ENCODE measurements around the gene OR11A1.

The OR11A1 gene, protein sequence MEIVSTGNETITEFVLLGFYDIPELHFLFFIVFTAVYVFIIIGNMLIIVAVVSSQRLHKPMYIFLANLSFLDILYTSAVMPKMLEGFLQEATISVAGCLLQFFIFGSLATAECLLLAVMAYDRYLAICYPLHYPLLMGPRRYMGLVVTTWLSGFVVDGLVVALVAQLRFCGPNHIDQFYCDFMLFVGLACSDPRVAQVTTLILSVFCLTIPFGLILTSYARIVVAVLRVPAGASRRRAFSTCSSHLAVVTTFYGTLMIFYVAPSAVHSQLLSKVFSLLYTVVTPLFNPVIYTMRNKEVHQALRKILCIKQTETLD

DNA sequence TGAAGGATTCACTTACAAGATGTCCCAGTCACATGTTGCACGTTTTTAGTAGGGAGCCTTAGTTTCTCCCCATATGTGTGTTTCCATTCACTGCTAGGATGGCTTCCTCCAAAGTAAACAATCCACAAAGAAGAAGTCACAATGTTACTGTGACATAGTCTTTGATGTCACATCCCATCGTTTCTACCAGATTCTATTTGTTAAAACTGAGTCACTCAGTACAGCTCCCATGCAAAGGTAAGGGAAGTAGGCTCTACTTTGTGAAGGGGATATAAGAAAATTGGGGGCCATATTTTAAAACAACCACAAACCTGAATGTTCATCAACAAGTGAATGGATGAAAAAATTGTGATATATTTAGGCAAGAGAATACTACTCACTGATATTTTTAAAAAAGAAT, at the start of gene OR11A1, which contains the start of gene OR2H1:
Gene OR11A1, minus strand, starts transcription at position 101 of the 400 bp plus-strand sequence. CDS start 29,430 bp downstream, outside the sequence.
Gene OR2H1, plus strand, starts transcription at position 185 of the 400 bp plus-strand sequence. CDS start 4,615 bp downstream, outside the sequence.
- TF ChIP-seq, protein P1, sequence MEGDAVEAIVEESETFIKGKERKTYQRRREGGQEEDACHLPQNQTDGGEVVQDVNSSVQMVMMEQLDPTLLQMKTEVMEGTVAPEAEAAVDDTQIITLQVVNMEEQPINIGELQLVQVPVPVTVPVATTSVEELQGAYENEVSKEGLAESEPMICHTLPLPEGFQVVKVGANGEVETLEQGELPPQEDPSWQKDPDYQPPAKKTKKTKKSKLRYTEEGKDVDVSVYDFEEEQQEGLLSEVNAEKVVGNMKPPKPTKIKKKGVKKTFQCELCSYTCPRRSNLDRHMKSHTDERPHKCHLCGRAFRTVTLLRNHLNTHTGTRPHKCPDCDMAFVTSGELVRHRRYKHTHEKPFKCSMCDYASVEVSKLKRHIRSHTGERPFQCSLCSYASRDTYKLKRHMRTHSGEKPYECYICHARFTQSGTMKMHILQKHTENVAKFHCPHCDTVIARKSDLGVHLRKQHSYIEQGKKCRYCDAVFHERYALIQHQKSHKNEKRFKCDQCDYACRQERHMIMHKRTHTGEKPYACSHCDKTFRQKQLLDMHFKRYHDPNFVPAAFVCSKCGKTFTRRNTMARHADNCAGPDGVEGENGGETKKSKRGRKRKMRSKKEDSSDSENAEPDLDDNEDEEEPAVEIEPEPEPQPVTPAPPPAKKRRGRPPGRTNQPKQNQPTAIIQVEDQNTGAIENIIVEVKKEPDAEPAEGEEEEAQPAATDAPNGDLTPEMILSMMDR (conservative IDR thresholded peaks at IDR 0.05; ENCODE audit: low read depth): no peak
- CTCF ChIA-PET: no interaction called here

DNA sequence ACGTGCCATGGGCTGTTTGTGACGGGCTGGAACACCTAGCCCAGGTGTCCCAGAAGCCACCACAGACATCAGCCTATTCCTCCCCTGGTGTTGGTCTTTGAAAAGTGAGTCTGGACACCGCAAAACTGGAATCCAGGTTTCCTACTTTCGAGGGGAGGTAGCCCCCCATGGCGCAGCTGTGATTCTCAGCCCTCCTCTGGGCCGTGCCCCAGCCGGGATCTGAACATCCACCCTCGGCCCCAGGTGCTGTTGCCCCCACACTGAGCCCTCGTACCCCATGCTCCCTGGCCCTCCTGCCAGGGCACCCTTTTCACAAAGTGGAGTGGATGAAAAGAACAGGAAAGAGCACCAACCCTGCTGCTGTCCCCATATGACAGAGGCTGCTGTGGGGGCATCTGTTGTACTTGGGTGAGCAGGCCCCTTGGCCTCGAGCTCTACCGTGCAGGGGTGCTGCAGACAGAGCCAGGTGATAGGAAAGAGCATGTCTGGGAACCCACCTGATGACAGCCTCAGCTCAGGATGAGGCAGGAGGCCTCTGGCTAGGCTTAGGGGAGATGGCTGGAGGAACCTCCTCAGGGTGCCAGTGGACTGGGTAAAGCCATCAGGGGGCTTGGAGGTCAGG, 49.7 kb upstream of the OR11A1 start:
- CTCF ChIA-PET: no interaction called here
- no peak for DNase-seq (ENCODE audit: low spot score)
- H3K27ac ChIP-seq: no peak overlapping the region
- POLR2A ChIA-PET (ENCODE audit: low non-redundant PET): no interaction called here
- TF ChIP-seq, protein P1 (conservative IDR thresholded peaks at IDR 0.05; ENCODE audit: low read depth): no peak

More for the DNA sequence above, at the start of gene OR11A1, which contains the start of gene OR2H1:
- DNase-seq (ENCODE audit: low spot score): no peak
- no peak within 1 kb of the TSS for H3K27ac ChIP-seq
- POLR2A ChIA-PET (ENCODE audit: low non-redundant PET): no interaction called here

DNA sequence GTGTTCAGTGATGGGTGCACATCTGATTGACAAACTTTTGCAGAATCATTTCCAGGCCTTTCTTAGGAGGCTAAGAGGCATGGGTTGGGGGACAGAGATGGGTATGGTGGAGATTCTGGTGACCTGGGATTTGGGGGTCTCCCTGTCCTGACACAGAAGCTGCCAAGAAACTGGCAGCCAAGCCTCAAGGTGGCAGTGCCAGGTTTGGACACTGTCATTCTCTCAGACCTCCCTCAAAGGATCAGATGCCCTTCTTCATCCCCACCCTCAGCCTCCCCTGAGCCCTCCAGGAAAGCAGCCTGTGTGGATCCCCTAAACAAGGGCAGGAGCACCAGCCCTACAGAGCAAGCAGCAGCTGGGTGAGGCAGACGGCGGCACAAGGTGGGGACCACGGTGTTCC, 48.9 kb upstream of the OR11A1 start:
- ChIA-PET CTCF (no interaction called here), POLR2A (ENCODE audit: low non-redundant PET) (no interaction called here)
- no peak for DNase-seq (ENCODE audit: low spot score)
- H3K27ac ChIP-seq: no peak overlapping the region
- TF ChIP-seq, protein P1 (conservative IDR thresholded peaks at IDR 0.05; ENCODE audit: low read depth): no peak

DNA sequence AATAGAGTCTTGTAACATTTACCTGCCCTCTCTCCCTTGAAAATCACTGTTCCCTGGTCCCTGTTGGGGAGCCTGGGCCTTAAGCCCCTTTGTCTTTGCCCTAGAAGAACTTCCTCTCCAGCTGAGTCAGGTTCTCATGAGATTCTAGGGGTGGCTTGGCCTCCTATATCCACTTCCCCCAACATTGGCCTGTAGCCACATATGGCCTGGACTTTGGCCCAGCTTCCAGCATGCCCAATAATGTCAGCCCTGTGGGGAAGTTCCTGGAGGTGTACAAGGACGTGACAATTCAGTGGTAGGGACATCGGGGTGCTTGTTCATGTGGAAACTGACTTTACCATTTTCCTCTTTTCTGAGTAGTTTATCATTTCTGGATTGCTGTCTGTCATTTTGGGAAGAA, 48.1 kb upstream of the OR11A1 start:
- POLR2A ChIA-PET (ENCODE audit: low non-redundant PET): no interaction called here
- H3K27ac ChIP-seq: no peak overlapping the region
- no peak for DNase-seq (ENCODE audit: low spot score)
- CTCF ChIA-PET: no interaction called here
- TF ChIP-seq, protein P1 (conservative IDR thresholded peaks at IDR 0.05; ENCODE audit: low read depth): no peak

DNA sequence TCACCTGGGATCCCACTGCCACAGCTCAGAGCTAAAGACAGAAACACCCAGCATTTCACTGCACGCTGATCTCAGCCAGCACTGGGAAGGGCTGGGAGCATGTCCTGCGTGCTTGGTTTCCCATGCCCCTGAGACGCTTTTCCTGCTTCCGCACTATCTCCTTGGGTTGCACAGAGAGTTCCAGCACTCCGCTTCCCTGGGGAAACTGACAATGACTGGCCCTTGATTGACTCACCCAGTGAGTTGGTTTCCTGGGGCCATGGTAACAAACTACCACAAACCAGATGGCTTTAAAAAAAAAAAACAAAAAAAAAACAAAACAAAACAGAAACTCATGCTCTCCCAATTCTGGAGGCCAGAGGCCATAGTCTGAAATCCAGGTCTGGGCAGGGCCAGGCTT, 45.7 kb upstream of the OR11A1 start:
- H3K27ac ChIP-seq: no peak overlapping the region
- POLR2A ChIA-PET (ENCODE audit: low non-redundant PET): no interaction called here
- TF ChIP-seq, protein P1 (conservative IDR thresholded peaks at IDR 0.05; ENCODE audit: low read depth): no peak
- CTCF ChIA-PET: interaction anchor here (0.8 kb wide), 1 partner anchor 101 kb away, joined by 3 read pairs; no protein-coding TSS in a partner anchor
- DNase-seq (ENCODE audit: low spot score): no peak

DNA sequence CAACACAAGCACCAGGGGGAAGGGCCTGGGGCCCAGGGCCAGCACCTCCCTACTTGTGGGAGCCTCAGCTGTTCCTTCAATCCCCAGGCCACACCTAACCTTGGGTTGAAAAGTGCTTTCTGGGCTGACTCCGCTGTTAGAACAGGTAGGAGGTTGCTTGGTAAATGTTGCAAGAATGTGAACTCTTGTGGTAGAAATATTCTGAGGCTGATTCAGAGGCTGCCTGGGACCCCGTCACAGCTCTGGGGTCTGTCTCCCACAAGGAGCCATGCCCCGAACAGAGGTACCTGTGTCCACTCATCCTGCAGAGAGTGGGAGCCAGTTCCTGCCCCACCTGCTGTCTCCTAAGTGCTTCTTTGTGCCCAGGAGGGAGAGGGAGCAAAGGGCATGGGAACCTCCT, 45.3 kb upstream of the OR11A1 start:
- DNase-seq (ENCODE audit: low spot score): no peak
- TF ChIP-seq, protein P1 (conservative IDR thresholded peaks at IDR 0.05; ENCODE audit: low read depth): no peak
- CTCF ChIA-PET: interaction anchor here (0.8 kb wide), 1 partner anchor 101 kb away, joined by 3 read pairs; no protein-coding TSS in a partner anchor
- POLR2A ChIA-PET (ENCODE audit: low non-redundant PET): no interaction called here
- no peak overlapping the region for H3K27ac ChIP-seq

All from RWPE1 (cell line).